AG10803 (cell line): Measurements from ENCODE around the gene CPNE1.
A peak's percentile ranks its signal among the peaks of the same experiment; 100 is the strongest.

Experiments
- DNase-seq: peaks from one replicate; pipeline ENCODE4 v3.0.0; 2010; ENCODE audit warnings: low read depth
- H3K4me3 ChIP-seq: 2 replicates; pipeline ENCODE4 v1.5.1; 2011; ENCODE audit warnings: mild to moderate bottlenecking, low read length, control low read depth
- CTCF ChIP-seq: conservative IDR thresholded peaks from 2 replicates; pipeline ENCODE4 v1.5.1; 2011; ENCODE audit warnings: mild to moderate bottlenecking, low read length, control low read depth, inconsistent platforms

The CPNE1 gene

DNA sequence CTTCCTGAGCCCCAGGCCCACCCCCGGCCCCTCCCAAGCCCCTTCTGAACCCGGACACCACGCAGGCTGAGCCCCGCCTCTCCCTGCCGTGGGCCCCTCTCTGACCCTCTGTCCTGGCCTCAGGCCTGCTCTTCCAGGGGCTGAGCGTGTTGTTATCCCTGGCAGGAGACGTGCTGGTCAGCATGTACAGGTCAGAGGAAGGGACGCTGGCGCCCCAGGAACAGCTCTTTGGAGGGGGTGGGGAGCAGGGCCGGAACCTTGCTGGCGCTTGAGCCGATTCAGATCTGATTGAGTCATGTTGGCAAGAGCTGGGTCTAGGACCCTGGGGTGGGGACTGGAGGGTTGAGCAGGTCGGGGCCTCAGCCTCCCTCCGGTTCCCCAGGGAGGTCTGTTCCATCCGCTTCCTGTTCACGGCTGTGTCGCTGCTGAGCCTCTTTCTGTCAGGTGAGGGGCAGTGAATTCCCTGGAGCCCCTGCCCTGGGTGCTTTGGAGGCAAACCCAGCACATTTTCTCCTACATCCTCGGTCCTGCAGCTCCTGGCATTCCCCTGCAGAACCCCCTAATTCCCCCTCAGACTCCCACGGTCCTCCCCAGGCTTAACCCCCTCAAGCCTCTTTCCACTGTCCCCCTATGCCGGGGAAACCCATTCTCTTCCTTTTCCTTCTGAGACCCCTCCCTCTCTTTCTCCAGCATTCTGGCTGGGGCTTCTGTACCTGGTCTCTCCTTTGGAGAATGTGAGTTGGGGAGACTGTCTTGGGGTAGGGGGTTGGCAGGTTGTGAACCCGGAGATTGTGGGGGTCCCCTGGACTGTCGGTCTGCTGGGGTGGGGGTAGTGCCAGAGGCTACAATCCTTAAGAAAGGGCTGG is 47.1 kb downstream of the CPNE1 start:
- DNase-seq = peak; percentile 46
- peak overlapping the region; percentile 71 for H3K4me3 ChIP-seq
- peak; percentile 44 for TF ChIP-seq CTCF

- H3K4me3 ChIP-seq = peak overlapping the region; percentile 71
- TF ChIP-seq CTCF = no peak
- DNase-seq = peak; percentile 99
Observed at GRCh38 chr20:35616465-35617396, 48.0 kb downstream of the CPNE1 start.

DNA sequence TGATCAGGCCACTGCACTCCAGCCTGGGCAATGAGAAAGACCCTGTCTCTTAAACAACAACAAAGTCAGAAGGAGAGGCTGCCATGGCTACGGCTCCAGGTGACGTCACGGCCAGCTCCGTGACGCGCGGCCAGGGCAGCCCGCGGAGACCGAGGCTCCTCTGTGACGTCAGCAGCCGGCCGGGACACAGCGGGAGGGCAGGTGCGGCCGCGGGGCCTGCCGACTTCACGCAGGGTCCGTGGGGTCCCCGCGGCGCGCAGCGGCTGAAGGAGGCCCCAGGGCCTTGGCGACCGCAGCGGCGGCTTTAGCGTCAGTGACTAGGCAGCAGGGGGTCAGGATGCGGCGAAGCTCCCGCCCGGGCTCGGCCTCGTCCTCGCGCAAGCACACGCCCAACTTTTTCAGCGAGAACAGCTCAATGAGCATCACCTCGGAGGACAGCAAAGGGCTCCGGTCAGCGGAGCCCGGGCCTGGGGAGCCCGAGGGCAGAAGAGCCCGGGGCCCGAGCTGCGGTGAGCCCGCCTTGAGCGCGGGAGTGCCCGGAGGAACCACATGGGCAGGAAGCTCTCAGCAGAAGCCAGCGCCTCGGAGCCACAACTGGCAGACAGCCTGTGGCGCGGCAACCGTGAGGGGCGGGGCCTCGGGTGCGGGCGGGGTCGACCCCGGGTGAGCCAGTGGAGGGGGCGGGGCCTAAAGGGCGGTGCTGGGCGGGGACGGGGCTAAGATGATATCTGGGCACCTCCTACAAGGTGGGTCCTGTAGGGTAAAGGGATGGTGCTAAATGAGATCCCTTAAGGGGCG is 48.8 kb downstream of the CPNE1 start, which contains the start of gene SPAG4:
SPAG4 (plus strand) TSS at position 163 of the 798 bp plus-strand sequence; CDS start at position 338, 175 bp downstream.
- no peak for TF ChIP-seq CTCF
- H3K4me3 ChIP-seq = peak within 1 kb of the TSS; percentile 71
- no peak for DNase-seq

- DNase-seq = no peak
- H3K4me3 ChIP-seq = no peak overlapping the region
- no peak for TF ChIP-seq CTCF
Observed at GRCh38 chr20:35611482-35611881, 53.2 kb downstream of the CPNE1 start.

DNA sequence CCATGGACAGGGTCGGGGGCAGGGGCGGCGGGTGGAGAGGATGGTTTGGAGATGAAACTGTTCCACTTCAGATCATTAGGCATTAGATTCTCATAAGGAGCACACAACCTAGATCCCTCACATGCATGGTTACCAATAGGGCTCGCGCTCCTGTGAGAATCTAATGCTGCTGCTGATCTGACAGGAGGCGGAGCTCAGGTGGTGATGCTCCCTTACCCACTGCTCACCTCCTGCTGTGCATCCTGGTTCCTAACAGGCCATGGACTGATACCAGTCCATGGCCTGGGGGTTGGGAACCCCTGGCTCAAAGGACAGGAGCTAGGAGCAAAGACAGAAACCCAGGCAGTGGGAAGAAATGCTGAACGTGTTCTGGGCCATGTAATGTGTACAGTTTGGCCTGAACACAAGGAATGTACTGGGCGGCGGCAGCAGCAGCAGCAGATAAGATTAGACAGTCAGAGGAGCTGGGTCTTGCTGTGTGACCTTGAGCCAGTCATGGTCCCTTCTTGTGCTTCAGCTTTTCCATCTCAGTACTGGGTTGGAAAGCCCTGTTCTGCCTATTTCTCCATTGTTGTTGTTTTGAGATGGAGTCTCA is 53.8 kb downstream of the CPNE1 start:
- no peak overlapping the region for H3K4me3 ChIP-seq
- DNase-seq = no peak

More for the DNA sequence above, 53.8 kb downstream of the CPNE1 start:
- TF ChIP-seq CTCF = no peak
